ENCODE data around the gene HERPUD1.

The HERPUD1 gene

DNA sequence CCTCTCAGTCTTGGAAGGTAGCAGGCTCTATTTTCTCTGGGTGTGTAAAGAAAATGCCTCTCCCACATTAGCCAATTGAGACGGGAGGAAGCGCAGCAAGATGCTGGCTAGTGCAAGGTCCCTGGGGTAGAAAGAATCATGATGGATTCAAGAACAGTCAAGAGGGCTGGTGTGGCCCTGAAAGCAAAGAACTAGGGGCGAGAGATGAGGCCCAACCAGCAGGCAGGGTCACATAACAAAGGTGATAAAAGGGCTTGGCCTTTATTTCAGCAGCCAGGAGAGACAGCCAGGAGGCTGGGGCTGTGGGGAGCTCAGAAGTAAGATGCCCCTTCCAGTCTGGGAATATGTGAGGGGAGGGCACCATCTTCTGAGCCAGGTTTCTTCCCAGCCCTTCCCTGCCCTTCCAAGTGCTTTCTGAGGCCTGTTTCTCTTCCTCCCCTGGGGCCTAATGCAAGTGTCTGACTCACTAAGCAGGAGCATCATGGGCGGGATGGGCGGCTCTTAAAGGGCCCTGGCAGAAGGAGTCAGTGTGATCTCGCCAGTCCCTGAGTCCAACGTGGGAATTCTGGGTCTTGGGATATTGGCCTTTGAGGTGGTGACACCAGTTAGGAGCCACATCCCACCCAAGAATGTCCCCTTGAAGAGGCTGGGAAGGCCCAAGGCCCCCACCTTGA lies 53.5 kb downstream of the HERPUD1 start (continued):
- TF ChIP-seq, protein P1, sequence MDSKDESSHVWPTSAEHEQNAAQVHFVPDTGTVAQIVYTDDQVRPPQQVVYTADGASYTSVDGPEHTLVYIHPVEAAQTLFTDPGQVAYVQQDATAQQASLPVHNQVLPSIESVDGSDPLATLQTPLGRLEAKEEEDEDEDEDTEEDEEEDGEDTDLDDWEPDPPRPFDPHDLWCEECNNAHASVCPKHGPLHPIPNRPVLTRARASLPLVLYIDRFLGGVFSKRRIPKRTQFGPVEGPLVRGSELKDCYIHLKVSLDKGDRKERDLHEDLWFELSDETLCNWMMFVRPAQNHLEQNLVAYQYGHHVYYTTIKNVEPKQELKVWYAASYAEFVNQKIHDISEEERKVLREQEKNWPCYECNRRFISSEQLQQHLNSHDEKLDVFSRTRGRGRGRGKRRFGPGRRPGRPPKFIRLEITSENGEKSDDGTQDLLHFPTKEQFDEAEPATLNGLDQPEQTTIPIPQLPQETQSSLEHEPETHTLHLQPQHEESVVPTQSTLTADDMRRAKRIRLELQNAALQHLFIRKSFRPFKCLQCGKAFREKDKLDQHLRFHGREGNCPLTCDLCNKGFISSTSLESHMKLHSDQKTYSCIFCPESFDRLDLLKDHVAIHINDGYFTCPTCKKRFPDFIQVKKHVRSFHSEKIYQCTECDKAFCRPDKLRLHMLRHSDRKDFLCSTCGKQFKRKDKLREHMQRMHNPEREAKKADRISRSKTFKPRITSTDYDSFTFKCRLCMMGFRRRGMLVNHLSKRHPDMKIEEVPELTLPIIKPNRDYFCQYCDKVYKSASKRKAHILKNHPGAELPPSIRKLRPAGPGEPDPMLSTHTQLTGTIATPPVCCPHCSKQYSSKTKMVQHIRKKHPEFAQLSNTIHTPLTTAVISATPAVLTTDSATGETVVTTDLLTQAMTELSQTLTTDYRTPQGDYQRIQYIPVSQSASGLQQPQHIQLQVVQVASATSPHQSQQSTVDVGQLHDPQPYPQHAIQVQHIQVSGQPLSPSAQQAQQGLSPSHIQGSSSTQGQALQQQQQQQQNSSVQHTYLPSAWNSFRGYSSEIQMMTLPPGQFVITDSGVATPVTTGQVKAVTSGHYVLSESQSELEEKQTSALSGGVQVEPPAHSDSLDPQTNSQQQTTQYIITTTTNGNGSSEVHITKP (tag by site-specific recombination; IDR thresholded peaks at IDR 0.05), result peak; percentile 79
- TF ChIP-seq ZNF423 (tag by site-specific recombination; IDR thresholded peaks at IDR 0.05), result no peak
- no peak for TF ChIP-seq ZNF223 (tag by site-specific recombination; IDR thresholded peaks at IDR 0.05)
- no peak for TF ChIP-seq ZNF664 (tag by site-specific recombination; IDR thresholded peaks at IDR 0.05)
- no peak for TF ChIP-seq ZNF211 (tag by site-specific recombination; IDR thresholded peaks at IDR 0.05; ENCODE audit: low read depth)
- no peak for TF ChIP-seq ZNF555 (tag by site-specific recombination; conservative IDR thresholded peaks at IDR 0.05)
- TF ChIP-seq KLF8 (tag by site-specific recombination; IDR thresholded peaks at IDR 0.05), result peak; percentile 57; the same call in 1 of the 2 replicates
- TF ChIP-seq ZNF426 (tag by site-specific recombination; IDR thresholded peaks at IDR 0.05), result no peak
- peak; percentile 82 for TF ChIP-seq ZNF623 (tag by site-specific recombination; IDR thresholded peaks at IDR 0.05)
- TF ChIP-seq ZNF341 (tag by site-specific recombination; IDR thresholded peaks at IDR 0.05; ENCODE audit: low read depth), result no peak
- TF ChIP-seq ZNF701 (tag by site-specific recombination; IDR thresholded peaks at IDR 0.05), result no peak
- no peak for TF ChIP-seq RBAK (tag by site-specific recombination; IDR thresholded peaks at IDR 0.05)
- TF ChIP-seq, protein P2, sequence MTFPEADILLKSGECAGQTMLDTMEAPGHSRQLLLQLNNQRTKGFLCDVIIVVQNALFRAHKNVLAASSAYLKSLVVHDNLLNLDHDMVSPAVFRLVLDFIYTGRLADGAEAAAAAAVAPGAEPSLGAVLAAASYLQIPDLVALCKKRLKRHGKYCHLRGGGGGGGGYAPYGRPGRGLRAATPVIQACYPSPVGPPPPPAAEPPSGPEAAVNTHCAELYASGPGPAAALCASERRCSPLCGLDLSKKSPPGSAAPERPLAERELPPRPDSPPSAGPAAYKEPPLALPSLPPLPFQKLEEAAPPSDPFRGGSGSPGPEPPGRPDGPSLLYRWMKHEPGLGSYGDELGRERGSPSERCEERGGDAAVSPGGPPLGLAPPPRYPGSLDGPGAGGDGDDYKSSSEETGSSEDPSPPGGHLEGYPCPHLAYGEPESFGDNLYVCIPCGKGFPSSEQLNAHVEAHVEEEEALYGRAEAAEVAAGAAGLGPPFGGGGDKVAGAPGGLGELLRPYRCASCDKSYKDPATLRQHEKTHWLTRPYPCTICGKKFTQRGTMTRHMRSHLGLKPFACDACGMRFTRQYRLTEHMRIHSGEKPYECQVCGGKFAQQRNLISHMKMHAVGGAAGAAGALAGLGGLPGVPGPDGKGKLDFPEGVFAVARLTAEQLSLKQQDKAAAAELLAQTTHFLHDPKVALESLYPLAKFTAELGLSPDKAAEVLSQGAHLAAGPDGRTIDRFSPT (tag by site-specific recombination; IDR thresholded peaks at IDR 0.05), result no peak
- TF ChIP-seq, protein P3, sequence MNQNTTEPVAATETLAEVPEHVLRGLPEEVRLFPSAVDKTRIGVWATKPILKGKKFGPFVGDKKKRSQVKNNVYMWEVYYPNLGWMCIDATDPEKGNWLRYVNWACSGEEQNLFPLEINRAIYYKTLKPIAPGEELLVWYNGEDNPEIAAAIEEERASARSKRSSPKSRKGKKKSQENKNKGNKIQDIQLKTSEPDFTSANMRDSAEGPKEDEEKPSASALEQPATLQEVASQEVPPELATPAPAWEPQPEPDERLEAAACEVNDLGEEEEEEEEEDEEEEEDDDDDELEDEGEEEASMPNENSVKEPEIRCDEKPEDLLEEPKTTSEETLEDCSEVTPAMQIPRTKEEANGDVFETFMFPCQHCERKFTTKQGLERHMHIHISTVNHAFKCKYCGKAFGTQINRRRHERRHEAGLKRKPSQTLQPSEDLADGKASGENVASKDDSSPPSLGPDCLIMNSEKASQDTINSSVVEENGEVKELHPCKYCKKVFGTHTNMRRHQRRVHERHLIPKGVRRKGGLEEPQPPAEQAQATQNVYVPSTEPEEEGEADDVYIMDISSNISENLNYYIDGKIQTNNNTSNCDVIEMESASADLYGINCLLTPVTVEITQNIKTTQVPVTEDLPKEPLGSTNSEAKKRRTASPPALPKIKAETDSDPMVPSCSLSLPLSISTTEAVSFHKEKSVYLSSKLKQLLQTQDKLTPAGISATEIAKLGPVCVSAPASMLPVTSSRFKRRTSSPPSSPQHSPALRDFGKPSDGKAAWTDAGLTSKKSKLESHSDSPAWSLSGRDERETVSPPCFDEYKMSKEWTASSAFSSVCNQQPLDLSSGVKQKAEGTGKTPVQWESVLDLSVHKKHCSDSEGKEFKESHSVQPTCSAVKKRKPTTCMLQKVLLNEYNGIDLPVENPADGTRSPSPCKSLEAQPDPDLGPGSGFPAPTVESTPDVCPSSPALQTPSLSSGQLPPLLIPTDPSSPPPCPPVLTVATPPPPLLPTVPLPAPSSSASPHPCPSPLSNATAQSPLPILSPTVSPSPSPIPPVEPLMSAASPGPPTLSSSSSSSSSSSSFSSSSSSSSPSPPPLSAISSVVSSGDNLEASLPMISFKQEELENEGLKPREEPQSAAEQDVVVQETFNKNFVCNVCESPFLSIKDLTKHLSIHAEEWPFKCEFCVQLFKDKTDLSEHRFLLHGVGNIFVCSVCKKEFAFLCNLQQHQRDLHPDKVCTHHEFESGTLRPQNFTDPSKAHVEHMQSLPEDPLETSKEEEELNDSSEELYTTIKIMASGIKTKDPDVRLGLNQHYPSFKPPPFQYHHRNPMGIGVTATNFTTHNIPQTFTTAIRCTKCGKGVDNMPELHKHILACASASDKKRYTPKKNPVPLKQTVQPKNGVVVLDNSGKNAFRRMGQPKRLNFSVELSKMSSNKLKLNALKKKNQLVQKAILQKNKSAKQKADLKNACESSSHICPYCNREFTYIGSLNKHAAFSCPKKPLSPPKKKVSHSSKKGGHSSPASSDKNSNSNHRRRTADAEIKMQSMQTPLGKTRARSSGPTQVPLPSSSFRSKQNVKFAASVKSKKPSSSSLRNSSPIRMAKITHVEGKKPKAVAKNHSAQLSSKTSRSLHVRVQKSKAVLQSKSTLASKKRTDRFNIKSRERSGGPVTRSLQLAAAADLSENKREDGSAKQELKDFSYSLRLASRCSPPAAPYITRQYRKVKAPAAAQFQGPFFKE (tag by site-specific recombination; IDR thresholded peaks at IDR 0.05; ENCODE audit: borderline replicate concordance), result no peak
- no peak for TF ChIP-seq ZNF155 (tag by site-specific recombination; IDR thresholded peaks at IDR 0.05)
- TF ChIP-seq ZNF175 (tag by site-specific recombination; IDR thresholded peaks at IDR 0.05), result no peak
- TF ChIP-seq ZFP69B (tag by site-specific recombination; IDR thresholded peaks at IDR 0.05), result no peak
- no peak for TF ChIP-seq ZNF792 (tag by site-specific recombination; IDR thresholded peaks at IDR 0.05)
- TF ChIP-seq, protein P4, sequence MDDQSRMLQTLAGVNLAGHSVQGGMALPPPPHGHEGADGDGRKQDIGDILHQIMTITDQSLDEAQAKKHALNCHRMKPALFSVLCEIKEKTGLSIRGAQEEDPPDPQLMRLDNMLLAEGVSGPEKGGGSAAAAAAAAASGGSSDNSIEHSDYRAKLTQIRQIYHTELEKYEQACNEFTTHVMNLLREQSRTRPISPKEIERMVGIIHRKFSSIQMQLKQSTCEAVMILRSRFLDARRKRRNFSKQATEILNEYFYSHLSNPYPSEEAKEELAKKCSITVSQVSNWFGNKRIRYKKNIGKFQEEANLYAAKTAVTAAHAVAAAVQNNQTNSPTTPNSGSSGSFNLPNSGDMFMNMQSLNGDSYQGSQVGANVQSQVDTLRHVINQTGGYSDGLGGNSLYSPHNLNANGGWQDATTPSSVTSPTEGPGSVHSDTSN (CRISPR knock-in tag; IDR thresholded peaks at IDR 0.05), result no peak
- no peak for TF ChIP-seq ZNF433 (tag by site-specific recombination; IDR thresholded peaks at IDR 0.05; ENCODE audit: low read depth)
- TF ChIP-seq ZNF239 (tag by site-specific recombination; IDR thresholded peaks at IDR 0.05), result no peak
- no peak for TF ChIP-seq ZFP3 (tag by site-specific recombination; IDR thresholded peaks at IDR 0.05; ENCODE audit: low read depth)
- no peak for TF ChIP-seq ZBTB17 (tag by site-specific recombination; IDR thresholded peaks at IDR 0.05)
- TF ChIP-seq ZNF585B (tag by site-specific recombination; IDR thresholded peaks at IDR 0.05), result no peak
- TF ChIP-seq ZNF23 (tag by site-specific recombination; IDR thresholded peaks at IDR 0.05; ENCODE audit: borderline replicate concordance), result no peak
- TF ChIP-seq, protein P5, sequence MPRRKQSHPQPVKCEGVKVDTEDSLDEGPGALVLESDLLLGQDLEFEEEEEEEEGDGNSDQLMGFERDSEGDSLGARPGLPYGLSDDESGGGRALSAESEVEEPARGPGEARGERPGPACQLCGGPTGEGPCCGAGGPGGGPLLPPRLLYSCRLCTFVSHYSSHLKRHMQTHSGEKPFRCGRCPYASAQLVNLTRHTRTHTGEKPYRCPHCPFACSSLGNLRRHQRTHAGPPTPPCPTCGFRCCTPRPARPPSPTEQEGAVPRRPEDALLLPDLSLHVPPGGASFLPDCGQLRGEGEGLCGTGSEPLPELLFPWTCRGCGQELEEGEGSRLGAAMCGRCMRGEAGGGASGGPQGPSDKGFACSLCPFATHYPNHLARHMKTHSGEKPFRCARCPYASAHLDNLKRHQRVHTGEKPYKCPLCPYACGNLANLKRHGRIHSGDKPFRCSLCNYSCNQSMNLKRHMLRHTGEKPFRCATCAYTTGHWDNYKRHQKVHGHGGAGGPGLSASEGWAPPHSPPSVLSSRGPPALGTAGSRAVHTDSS (tag by site-specific recombination; IDR thresholded peaks at IDR 0.05), result no peak
- no peak for TF ChIP-seq SETDB1 (IDR thresholded peaks at IDR 0.05; ENCODE audit: insufficient read length, low read length)

All from HEK293 (cell line).